ENCODE results near the gene IGFBP1. TPM values are rescaled to one million over a fixed set of nuclear protein-coding genes. Genes with fewer than 3 reads are reported as not detected.

Gene IGFBP1
- total and polyA plus RNA-seq, 2 of the 13 experiments (the other 11 are each of a cell fraction or from before 2014, with no cell fraction given) = 5.4 to 885 TPM

GRCh38 chr7:45888993-45889366 lies 692 bp downstream of the IGFBP1 start:
- Histone ChIP-seq H3K79me2 (ENCODE audit: insufficient read depth, low read length) (peaks cover 12% of the 10 kb centered on the region), H3K9ac (ENCODE audit: insufficient read depth, low read depth, low read length) (peak overlapping the region; percentile 95), H4K20me1 (ENCODE audit: insufficient read depth, low read length) (peaks cover 40% of the 10 kb centered on the region), H3K4me3 (replicated peaks in 1 of 3; ENCODE audit: insufficient read depth in 1 of 3, low read depth in 2 of 3, low read length in 3 of 3) (peak overlapping the region; percentile 61 to 89 (median 84)), H3K9me3 (ENCODE audit: low read length) (no peaks in the 10 kb centered on the region), H3K36me3 (replicated peaks in 1 of 2; ENCODE audit: control insufficient read depth in 1 of 2, insufficient read depth in 2 of 2, low read length in 2 of 2) (peaks cover 0 to 19% of the 10 kb centered on the region in 2 experiments; a peak in 4 of 5 replicates), H3K27ac (ENCODE audit: extremely low read length, insufficient read depth, low read length) (peak overlapping the region; percentile 99), H3K27me3 (ENCODE audit: control insufficient read depth in 1 of 2, insufficient read depth in 2 of 2, low read length in 2 of 2) (no peaks in the 10 kb centered on the region; a peak in 1 of 5 replicates), H2AFZ (ENCODE audit: low read length) (no peak overlapping the region), H3K4me2 (ENCODE audit: low read depth, low read length) (peak overlapping the region; percentile 98), H3K4me1 (ENCODE audit: insufficient read depth, low read length) (peaks cover 79% of the 10 kb centered on the region)
- ATAC-seq (no peak), DNase-seq (ENCODE audit: low spot score) (no peak), FAIRE-seq (no peak)
- WGBS (ENCODE audit: low lambda C conversion rate) = 3% methylated on average over 8 of the region's 14 CpGs
- intact Hi-C loops (cut with micrococcal nuclease; ENCODE audit: unreplicated experiment) = no loop called here
- BruUV-seq (replicated peaks) = no TSS peak
- in situ Hi-C loops (cut with HindIII; ENCODE audit: extremely low pct_ligation_motif_present, low pct_unique_long_range_greater_than_20kb) = loop anchor here (5.0 kb wide), 1 partner anchor 83 kb away; no protein-coding TSS in a partner anchor
- ChIA-PET CTCF (ENCODE audit: low intra/inter-chr PET ratio, low total read pairs) (no interaction called here), POLR2A (interaction anchor here (1.0 to 7.2 kb wide), 10 partner anchors 8 to 1582 kb away, joined by 3 to 118 read pairs (median 12); partner anchors contain the start of gene CCDC201)
- no peak for TF ChIP-seq ETV5 (CRISPR knock-in tag; IDR thresholded peaks at IDR 0.05; ENCODE audit: borderline replicate concordance)
- no peak for TF ChIP-seq ASH2L (IDR thresholded peaks at IDR 0.05; ENCODE audit: insufficient read length, low read depth, low read length)
- TF ChIP-seq ZNF10 (CRISPR knock-in tag; IDR thresholded peaks at IDR 0.05; ENCODE audit: borderline replicate concordance, low read depth) = no peak; the same call in 1 of the 2 replicates
- TF ChIP-seq ZNF30 (CRISPR knock-in tag; IDR thresholded peaks at IDR 0.05) = no peak
- TF ChIP-seq REXO4 (CRISPR knock-in tag; IDR thresholded peaks at IDR 0.05; ENCODE audit: borderline replicate concordance) = no peak; the same call in 1 of the 2 replicates
- no peak for TF ChIP-seq RNF219 (CRISPR knock-in tag; IDR thresholded peaks at IDR 0.05)
- TF ChIP-seq KDM3A (CRISPR knock-in tag; IDR thresholded peaks at IDR 0.05; ENCODE audit: low read depth) = 0 out of 2 replicates have a peak, but pooled peaks have one; percentile 11
- TF ChIP-seq ZNF317 (CRISPR knock-in tag; IDR thresholded peaks at IDR 0.05) = peak; percentile 61; the same call in 1 of the 2 replicates
- no peak for TF ChIP-seq ZBTB38 (CRISPR knock-in tag; IDR thresholded peaks at IDR 0.05)
- TF ChIP-seq ZNF572 (CRISPR knock-in tag; IDR thresholded peaks at IDR 0.05) = no peak
- no peak for TF ChIP-seq ZNF674 (CRISPR knock-in tag; IDR thresholded peaks at IDR 0.05; ENCODE audit: low read depth)
- no peak for TF ChIP-seq HOXA9 (CRISPR knock-in tag; IDR thresholded peaks at IDR 0.05; ENCODE audit: borderline replicate concordance)
- TF ChIP-seq IKZF5 (CRISPR knock-in tag; IDR thresholded peaks at IDR 0.05) = no peak
- TF ChIP-seq ZNF609 (CRISPR knock-in tag; IDR thresholded peaks at IDR 0.05; ENCODE audit: borderline replicate concordance) = no peak
- TF ChIP-seq ZFP36 (IDR thresholded peaks at IDR 0.05; ENCODE audit: borderline replicate concordance, low read depth, low read length, partially characterized antibody) = no peak
- no peak for TF ChIP-seq ZNF230 (CRISPR knock-in tag; IDR thresholded peaks at IDR 0.05)
- peak; percentile 95 for TF ChIP-seq PAF1 (CRISPR knock-in tag; IDR thresholded peaks at IDR 0.05)

Measured in HepG2 (cell line).